Neutrophil (primary cell): Measurements from ENCODE around the gene MEX3A.
"Not testable (repeated sequence)": the region's sequence is repeated elsewhere in the genome, so short reads cannot be mapped to it uniquely, and the experiment has no call there.

ENCODE experiments used
- H3K27ac ChIP-seq: fragments of 200-600 bp; sonication (generic); 2 replicates; pipeline ENCODE4 v1.5.1; 2016; ENCODE audit warnings: mild to moderate bottlenecking, moderate library complexity
- H3K27me3 ChIP-seq: fragments of 200-600 bp; sonication (generic); 2 replicates; pipeline ENCODE4 v1.6.0; 2016; ENCODE audit warnings: mild to moderate bottlenecking
- H3K36me3 ChIP-seq: fragments of 200-600 bp; sonication (generic); 2 replicates; pipeline ENCODE4 v1.5.1; 2017
- H3K4me1 ChIP-seq, 2 experiments: fragments of 200-600 bp in 1 of 2; sonication (generic) in 1 of 2; 1 replicate in 1 of 2; 2 replicates in 1 of 2; pipeline versions ENCODE4 v1.5.1 to v1.6.1; 2013 to 2016; ENCODE audit warnings: low read depth in 1 of 2, low read length in 1 of 2, mild to moderate bottlenecking in 1 of 2, moderate library complexity in 1 of 2; ENCODE audit not compliant: control insufficient read depth in 1 of 2, insufficient read depth in 1 of 2
- H3K4me3 ChIP-seq, 2 experiments: fragments of 200-600 bp in 1 of 2; sonication (generic) in 1 of 2; 1 replicate in 1 of 2; 2 replicates in 1 of 2; pipeline ENCODE4 v1.5.1; 2013 to 2016; ENCODE audit warnings: low read depth in 1 of 2, low read length in 1 of 2, mild to moderate bottlenecking in 1 of 2, moderate library complexity in 1 of 2
- H3K9me3 ChIP-seq: fragments of 200-600 bp; sonication (generic); 2 replicates; pipeline ENCODE4 v1.5.1; 2016
- CTCF ChIP-seq: fragments of 200-600 bp; sonication (generic); IDR thresholded peaks from 2 replicates; pipeline ENCODE4 v1.5.1; 2016; ENCODE audit warnings: antibody characterized with exemption

The MEX3A gene

GRCh38 chr1:156073110-156073687 is 9.1 kb downstream of the MEX3A start:
- H3K4me3 ChIP-seq: no peak overlapping the region
- no peak overlapping the region for H3K27ac ChIP-seq
- no peaks in the 10 kb centered on the region for H3K36me3 ChIP-seq
- H3K27me3 ChIP-seq: peaks cover 39% of the 10 kb centered on the region
- H3K4me1 ChIP-seq: peaks cover 6% of the 10 kb centered on the region in 2 experiments
- no peaks in the 10 kb centered on the region for H3K9me3 ChIP-seq
- TF ChIP-seq CTCF: no peak

DNA sequence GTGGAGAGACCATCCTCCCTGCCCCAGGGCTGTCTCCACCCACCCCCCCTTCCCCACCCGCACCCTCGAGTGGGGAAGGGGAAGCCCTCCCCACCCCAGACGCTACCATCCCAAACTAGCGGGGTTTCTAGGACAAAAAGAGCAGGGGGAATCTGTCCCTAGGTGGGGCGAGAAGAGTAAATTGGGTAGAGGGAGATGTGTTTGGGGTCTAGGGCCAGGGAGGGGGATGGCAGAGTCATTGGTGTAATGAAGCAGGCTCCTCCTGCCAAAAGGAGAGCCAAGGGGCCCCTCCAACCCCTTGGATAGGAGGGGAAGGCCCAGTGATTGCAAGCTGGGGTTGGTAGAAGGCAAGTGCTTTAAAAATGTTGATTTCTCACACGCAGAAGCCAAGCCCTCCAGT is 10.0 kb downstream of the MEX3A start:
- Histone ChIP-seq H3K27me3 (peaks cover 29% of the 10 kb centered on the region), H3K4me3 (no peak overlapping the region), H3K4me1 (peaks cover 6% of the 10 kb centered on the region in 2 experiments), H3K9me3 (no peaks in the 10 kb centered on the region), H3K36me3 (no peaks in the 10 kb centered on the region), H3K27ac (no peak overlapping the region)
- no peak for TF ChIP-seq CTCF

GRCh38 chr1:156071332-156071816 is 10.9 kb downstream of the MEX3A start:
- H3K4me1 ChIP-seq, H3K36me3 ChIP-seq, H3K27ac ChIP-seq, H3K9me3 ChIP-seq, H3K4me3 ChIP-seq: not testable (repeated sequence)
- H3K27me3 ChIP-seq: peaks cover 21% of the 10 kb centered on the region

DNA sequence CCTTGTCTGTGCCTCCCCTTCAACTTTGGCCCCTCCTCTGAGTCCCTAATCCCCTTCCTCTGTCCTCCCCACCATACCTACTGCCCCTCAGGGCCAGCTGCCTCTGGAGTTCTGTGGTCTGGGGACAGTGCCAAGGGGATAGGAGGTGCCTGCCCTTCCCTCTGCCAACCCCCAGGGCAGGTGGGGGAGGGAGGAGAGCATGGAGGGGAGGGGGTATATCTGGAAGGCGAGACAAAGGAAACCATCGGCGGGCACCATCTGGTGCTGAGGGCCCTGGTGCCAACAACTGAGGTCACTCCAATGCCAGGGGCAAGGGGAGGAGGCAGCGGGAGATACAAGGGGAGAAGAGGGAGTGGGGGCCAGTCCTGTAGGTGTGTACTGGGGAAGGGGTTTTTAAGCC is 11.7 kb downstream of the MEX3A start:
- no peak overlapping the region for H3K27ac ChIP-seq
- no peaks in the 10 kb centered on the region for H3K9me3 ChIP-seq
- H3K36me3 ChIP-seq: no peaks in the 10 kb centered on the region
- H3K27me3 ChIP-seq: peaks cover 12% of the 10 kb centered on the region
- TF ChIP-seq CTCF: no peak
- H3K4me1 ChIP-seq: peaks cover 0 to 6% of the 10 kb centered on the region in 2 experiments
- H3K4me3 ChIP-seq: no peak overlapping the region

GRCh38 chr1:156069490-156070455 is 12.5 kb downstream of the MEX3A start:
- Histone ChIP-seq H3K36me3 (no peaks in the 10 kb centered on the region), H3K27ac (no peak overlapping the region), H3K27me3 (peaks cover 5% of the 10 kb centered on the region), H3K9me3 (no peaks in the 10 kb centered on the region), H3K4me3 (no peak overlapping the region), H3K4me1 (peaks cover 0 to 6% of the 10 kb centered on the region in 2 experiments)
- no peak for TF ChIP-seq CTCF

GRCh38 chr1:156067262-156067661 is 15.0 kb downstream of the MEX3A start:
- H3K27ac ChIP-seq: no peak overlapping the region
- no peak for TF ChIP-seq CTCF
- H3K4me1 ChIP-seq: peaks cover 4 to 10% of the 10 kb centered on the region in 2 experiments
- no peaks in the 10 kb centered on the region for H3K9me3 ChIP-seq
- H3K27me3 ChIP-seq: no peaks in the 10 kb centered on the region
- no peaks in the 10 kb centered on the region for H3K36me3 ChIP-seq
- H3K4me3 ChIP-seq: no peak overlapping the region
